Lung (tissue), 12 donors: ENCODE measurements around the gene WDR93. TPM values are rescaled to one million over a fixed set of nuclear protein-coding genes. Genes with fewer than 3 reads are reported as not detected.

Source experiments
- ATAC-seq: fragments of 200-7000 bp; cut with Tn5 transposase; one replicate; pipeline ENCODE4 v1.9.1; 2020; ENCODE audit warnings: moderate number of reproducible peaks; ENCODE audit not compliant: insufficient read depth, low FRiP score
- DNase-seq, 3 donors: peaks; one replicate each; pipeline ENCODE4 v3.0.0-alpha.2; 2013 to 2017
- H3K27ac ChIP-seq, 2 donors: one replicate each; pipeline ENCODE4 v1.5.1; 2013; ENCODE audit warnings: mild to moderate bottlenecking in 2 of 2, moderate library complexity in 2 of 2, control low read depth in 1 of 2, inconsistent platforms in 1 of 2, low read depth in 1 of 2, low read length in 1 of 2
- H3K27me3 ChIP-seq, 3 donors: one replicate each; pipeline ENCODE4 v1.5.1; 2013; ENCODE audit warnings: low read length in 2 of 3; ENCODE audit not compliant: control insufficient read depth in 3 of 3, insufficient read depth in 3 of 3
- H3K36me3 ChIP-seq, 4 donors: one replicate each; pipeline ENCODE4 v1.5.1; 2013; ENCODE audit warnings: low read length in 4 of 4, mild to moderate bottlenecking in 1 of 4, moderate library complexity in 1 of 4; ENCODE audit not compliant: control insufficient read depth in 4 of 4, insufficient read depth in 4 of 4
- H3K4me1 ChIP-seq, 5 donors: one replicate each; pipeline ENCODE4 v1.5.1; 2013; ENCODE audit warnings: low read length in 5 of 5, mild to moderate bottlenecking in 2 of 5, moderate library complexity in 1 of 5; ENCODE audit not compliant: control insufficient read depth in 5 of 5, insufficient read depth in 5 of 5
- H3K4me3 ChIP-seq: one replicate; pipeline ENCODE4 v1.5.1; 2013; ENCODE audit warnings: mild to moderate bottlenecking, control low read depth, moderate library complexity
- H3K9ac ChIP-seq, 2 donors: one replicate each; pipeline ENCODE4 v1.5.1; 2013; ENCODE audit warnings: low read length in 2 of 2, control low read depth in 1 of 2; ENCODE audit not compliant: insufficient read depth in 1 of 2
- H3K9me3 ChIP-seq, 4 donors: one replicate each; pipeline ENCODE4 v1.5.1; 2013; ENCODE audit warnings: low read length in 3 of 4, mild to moderate bottlenecking in 1 of 4, moderate library complexity in 1 of 4; ENCODE audit not compliant: control insufficient read depth in 4 of 4, insufficient read depth in 3 of 4
- WGBS, 2 donors: extraction: QIAGEN DNeasy Blood & Tissue Kit; methylation state at CpG; one replicate each; pipeline ENCODE4 v1.1.7; 2013; 5-methylcytosine and 5-hydroxymethylcytosine counted together
- polyA plus RNA-seq, 2 donors: library from polyadenylated mRNA; stranded (reverse); fragments of 200-250 nt; gene quantifications; one replicate each; pipeline ENCODE4 v1.2.1, GENCODE V29; 2013
- total RNA-seq, 2 donors: library from RNA; depleted of rRNA in 1 of 2; stranded (reverse); fragments of >200 nt in 1 of 2; gene quantifications; one replicate each; pipeline ENCODE4 v1.2.1, GENCODE V29; 2014 to 2021
- TF ChIP-seq, protein P1 (sequence below): IDR thresholded peaks from 2 replicates; pipeline ENCODE4 v1.5.1; 2012; ENCODE audit warnings: mild to moderate bottlenecking; ENCODE audit errors: control extremely low read depth, extremely low read depth
- donor health status: control.
- donor health status: control.
- donor health status: Bipolar disorder and iron deficiency.
- donor health status: healthy.
- donor health status: DM: yes; HTN: yes; CAD: no.

Gene WDR93
- total and polyA plus RNA-seq, 4 donors = 0.95 to 3.8 (median 2.2) TPM

DNA sequence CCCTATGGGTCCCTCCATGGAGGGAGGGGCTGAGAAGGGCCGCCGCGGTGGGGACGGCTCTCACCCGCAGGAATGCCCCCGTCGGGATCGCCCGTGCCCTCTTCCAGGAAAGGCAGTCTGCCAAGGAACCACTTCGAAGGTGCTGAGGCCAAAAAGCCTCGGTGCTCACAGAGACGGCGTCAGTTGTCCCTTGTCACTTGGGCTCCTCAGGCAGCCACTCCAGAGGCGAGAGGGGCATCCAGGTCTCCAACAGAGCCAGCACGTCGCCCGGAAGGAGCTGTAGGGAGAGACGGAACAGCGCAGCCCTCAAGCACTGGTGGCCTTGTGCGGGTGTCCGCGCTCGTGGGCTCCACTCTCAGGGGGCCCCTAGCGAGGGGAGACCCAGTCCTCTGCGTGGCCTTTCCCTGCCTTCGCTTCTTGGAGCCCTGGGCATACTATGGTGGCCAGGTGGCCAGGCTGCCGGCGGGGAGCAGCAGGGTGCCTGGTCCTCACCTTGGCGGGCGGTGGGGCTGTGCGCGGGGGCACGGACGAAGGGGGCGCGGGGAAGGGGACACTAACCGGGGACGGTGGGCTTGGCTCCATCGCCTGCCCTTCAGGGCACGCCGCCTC is 59.4 kb downstream of the WDR93 start:
- H3K27ac ChIP-seq = no peak overlapping the region
- peaks cover 0 to 45% (median 39%) of the 10 kb centered on the region in 3 donors for H3K27me3 ChIP-seq
- DNase-seq (peak in 2 of 3 donors; percentile 32 to 33), ATAC-seq (no peak)
- TF ChIP-seq, protein P1, sequence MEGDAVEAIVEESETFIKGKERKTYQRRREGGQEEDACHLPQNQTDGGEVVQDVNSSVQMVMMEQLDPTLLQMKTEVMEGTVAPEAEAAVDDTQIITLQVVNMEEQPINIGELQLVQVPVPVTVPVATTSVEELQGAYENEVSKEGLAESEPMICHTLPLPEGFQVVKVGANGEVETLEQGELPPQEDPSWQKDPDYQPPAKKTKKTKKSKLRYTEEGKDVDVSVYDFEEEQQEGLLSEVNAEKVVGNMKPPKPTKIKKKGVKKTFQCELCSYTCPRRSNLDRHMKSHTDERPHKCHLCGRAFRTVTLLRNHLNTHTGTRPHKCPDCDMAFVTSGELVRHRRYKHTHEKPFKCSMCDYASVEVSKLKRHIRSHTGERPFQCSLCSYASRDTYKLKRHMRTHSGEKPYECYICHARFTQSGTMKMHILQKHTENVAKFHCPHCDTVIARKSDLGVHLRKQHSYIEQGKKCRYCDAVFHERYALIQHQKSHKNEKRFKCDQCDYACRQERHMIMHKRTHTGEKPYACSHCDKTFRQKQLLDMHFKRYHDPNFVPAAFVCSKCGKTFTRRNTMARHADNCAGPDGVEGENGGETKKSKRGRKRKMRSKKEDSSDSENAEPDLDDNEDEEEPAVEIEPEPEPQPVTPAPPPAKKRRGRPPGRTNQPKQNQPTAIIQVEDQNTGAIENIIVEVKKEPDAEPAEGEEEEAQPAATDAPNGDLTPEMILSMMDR = no peak
- no peak overlapping the region for H3K9ac ChIP-seq
- 4 to 5% methylated on average over 29 to 41 of the region's 41 CpGs for WGBS, 2 donors
- peak overlapping the region; percentile 69 for H3K4me3 ChIP-seq
- H3K9me3 ChIP-seq = peaks cover 0 to 2% (median 0%) of the 10 kb centered on the region in 4 donors
- H3K4me1 ChIP-seq = peaks cover 0 to 13% (median 0%) of the 10 kb centered on the region in 5 donors
- H3K36me3 ChIP-seq = no peaks in the 10 kb centered on the region

DNA sequence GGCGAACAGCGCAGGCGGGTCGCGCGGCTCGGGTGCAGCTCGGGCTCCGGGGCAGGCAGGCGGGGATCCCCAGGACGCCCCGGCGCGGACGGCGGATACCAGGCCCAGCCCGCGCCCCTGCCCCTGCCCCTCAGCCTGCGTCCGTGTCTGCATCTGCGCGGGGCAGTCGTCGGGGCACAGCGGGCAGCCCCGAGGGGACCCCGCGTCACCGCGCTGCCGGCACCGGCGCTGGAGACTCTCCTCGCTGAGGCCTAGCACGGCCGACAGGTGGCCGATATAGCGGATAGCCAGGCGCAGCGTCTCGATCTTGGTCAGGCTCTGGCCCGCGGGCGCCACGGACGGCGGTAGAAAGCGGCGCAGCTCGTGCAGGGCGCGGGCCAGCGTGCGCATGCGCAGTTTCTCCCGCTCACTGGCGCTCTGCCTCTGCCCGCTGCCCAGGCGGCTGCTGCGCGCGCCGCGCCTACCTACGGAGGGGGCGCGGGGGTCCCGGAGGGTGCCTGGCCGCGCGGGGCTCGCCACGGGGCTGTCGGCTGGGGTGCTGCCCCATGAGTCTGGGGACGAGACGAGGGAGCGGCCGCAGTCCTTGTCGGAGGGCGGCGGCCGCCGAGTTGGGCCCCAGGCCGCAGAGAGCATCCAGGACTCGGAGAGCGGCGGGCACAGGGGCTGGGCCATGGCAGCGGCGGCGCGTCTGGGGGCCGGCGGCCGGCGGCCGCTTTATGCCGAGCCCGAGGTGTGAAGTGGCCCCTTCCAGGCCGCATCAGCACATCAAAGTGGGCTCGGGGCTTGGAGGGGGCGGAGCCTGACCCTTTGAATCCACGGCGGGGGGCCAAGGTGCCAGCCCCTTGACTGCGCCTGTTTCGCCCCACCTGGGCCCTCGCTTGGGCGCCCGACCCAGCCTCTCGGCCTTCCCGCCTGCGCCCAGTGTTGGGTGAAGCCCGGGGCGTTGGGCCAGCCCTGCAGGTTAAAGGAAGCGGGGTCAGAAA is 60.2 kb downstream of the WDR93 start, which contains the start of gene MESP1:
TSS of gene MESP1 (minus strand) at position 690 of the 983 bp plus-strand sequence. CDS start at position 672, 18 bp downstream.
- WGBS, 2 donors = 2 to 3% methylated on average over 99 to 114 of the region's 114 CpGs
- H3K9me3 ChIP-seq = peaks cover 0 to 2% (median 0%) of the 10 kb centered on the region in 4 donors
- H3K4me1 ChIP-seq = peaks cover 0 to 13% (median 0%) of the 10 kb centered on the region in 5 donors
- peak; percentile 92 to 95 (median 94) for DNase-seq
- TF ChIP-seq, protein P1 = peak; percentile 67
- H3K27me3 ChIP-seq = peaks cover 0 to 44% (median 35%) of the 10 kb centered on the region in 3 donors
- ATAC-seq = peak; percentile 96
- H3K36me3 ChIP-seq = no peaks in the 10 kb centered on the region
- no peak within 1 kb of the TSS for H3K9ac ChIP-seq
- H3K4me3 ChIP-seq = peak within 1 kb of the TSS; percentile 69
- H3K27ac ChIP-seq = peak within 1 kb of the TSS; percentile 18 to 22

DNA sequence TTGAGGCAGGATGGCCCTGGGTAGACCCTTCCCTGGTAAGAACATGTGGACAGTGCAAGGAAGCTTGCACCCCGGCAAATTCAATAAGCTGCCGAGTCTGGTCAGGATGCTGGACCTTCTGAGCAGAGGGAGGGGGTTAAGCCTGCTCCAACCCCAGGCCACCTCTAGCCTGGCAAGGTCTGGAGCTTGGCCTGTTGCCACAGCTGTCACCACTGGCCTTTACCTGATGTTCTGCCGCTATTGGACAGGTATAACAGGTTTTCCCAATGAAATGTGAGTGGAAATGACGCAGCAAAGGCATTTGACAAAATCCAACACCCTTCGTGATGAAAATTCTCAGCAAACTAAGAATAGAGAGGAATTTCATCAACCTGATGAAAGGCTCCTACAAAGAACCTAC is 61.1 kb downstream of the WDR93 start:
- no peak overlapping the region for H3K4me3 ChIP-seq
- no peaks in the 10 kb centered on the region for H3K9me3 ChIP-seq
- H3K27ac ChIP-seq = no peak overlapping the region
- peaks cover 0 to 13% (median 0%) of the 10 kb centered on the region in 5 donors for H3K4me1 ChIP-seq
- 68 to 83% methylated on average over 5 of the region's 5 CpGs for WGBS, 2 donors
- no peaks in the 10 kb centered on the region for H3K36me3 ChIP-seq
- TF ChIP-seq, protein P1 = no peak
- peak; percentile 54 to 72 (median 61) for DNase-seq
- H3K27me3 ChIP-seq = peaks cover 0 to 35% (median 28%) of the 10 kb centered on the region in 3 donors
- ATAC-seq = no peak
- no peak overlapping the region for H3K9ac ChIP-seq
